K562 (cell line): Measurements from ENCODE around the gene SAP25. TPM values are rescaled to one million over a fixed set of nuclear protein-coding genes. Genes with fewer than 3 reads are reported as not detected.
A peak's percentile ranks its signal among the peaks of the same experiment; 100 is the strongest.

ENCODE experiments used
- ARID4B ChIP-seq: sonication (generic); formaldehyde crosslinking; IDR thresholded peaks from 2 replicates; pipeline ENCODE4 v1.8.0; 2022; ENCODE audit warnings: mild to moderate bottlenecking, missing genetic modification reagents
- ATF7 ChIP-seq: fragments of 450-650 bp; IDR thresholded peaks from 2 replicates; pipeline ENCODE4 v1.7.1; 2014; ENCODE audit warnings: mild to moderate bottlenecking, moderate library complexity
- BRD4 ChIP-seq: fragments of 200-600 bp; sonication (generic); IDR thresholded peaks from 2 replicates; pipeline ENCODE4 v1.6.1; 2017; ENCODE audit warnings: inconsistent platforms
- EGR1 ChIP-seq: fragments of 450-650 bp; conservative IDR thresholded peaks from 2 replicates; pipeline ENCODE4 v1.6.1; 2017; ENCODE audit warnings: mild to moderate bottlenecking
- FOSL1 ChIP-seq: fragments of 200-800 bp; sonication (Bioruptor generic); conservative IDR thresholded peaks from 2 replicates; pipeline ENCODE4 v1.6.1; 2016; ENCODE audit warnings: missing genetic modification characterization, missing compliant biosample characterization
- GABPB1 ChIP-seq: sonication (generic); formaldehyde crosslinking; IDR thresholded peaks from 2 replicates; pipeline ENCODE4 v1.8.0; 2022; ENCODE audit warnings: mild to moderate bottlenecking, missing genetic modification reagents
- LCOR ChIP-seq: sonication (generic); formaldehyde crosslinking; IDR thresholded peaks from 2 replicates; pipeline ENCODE4 v1.8.0; 2022; ENCODE audit warnings: mild to moderate bottlenecking, missing genetic modification reagents
- MAFF ChIP-seq: IDR thresholded peaks from 2 replicates; pipeline ENCODE4 v1.6.1; 2012; ENCODE audit warnings: low read length, improper control_type of control experiment
- MAZ ChIP-seq, 2 experiments: fragments of 450-650 bp in 1 of 2; sonication (generic) in 1 of 2; formaldehyde crosslinking; IDR thresholded peaks in 1 of 2; conservative IDR thresholded peaks in 1 of 2; 2 replicates each; pipeline versions ENCODE4 v1.4.0 to v1.5.0; 2020; ENCODE audit warnings: mild to moderate bottlenecking in 1 of 2, missing genetic modification reagents in 1 of 2
- NR3C1 ChIP-seq: sonication (generic); formaldehyde crosslinking; IDR thresholded peaks from 2 replicates; pipeline ENCODE4 v1.8.1; 2022; ENCODE audit warnings: missing genetic modification reagents
- SPI1 ChIP-seq: IDR thresholded peaks from 2 replicates; pipeline ENCODE4 v1.6.1; 2011; ENCODE audit warnings: low read depth, low read length, control low read depth, borderline replicate concordance
- TARDBP ChIP-seq: fragments of 450-650 bp; IDR thresholded peaks from 2 replicates; pipeline ENCODE4 v1.6.1; 2016
- TFAM ChIP-seq: fragments of 250-450 bp; sonication (Bioruptor Pico); conservative IDR thresholded peaks from 2 replicates; pipeline ENCODE4 v1.5.0; 2021; ENCODE audit warnings: mild to moderate bottlenecking, moderate library complexity
- TSHZ1 ChIP-seq: fragments of 250-450 bp; sonication (Bioruptor Pico); IDR thresholded peaks from 2 replicates; pipeline ENCODE4 v1.4.0; 2020; ENCODE audit warnings: mild to moderate bottlenecking, moderate library complexity
- XRCC3 ChIP-seq: fragments of 450-650 bp; IDR thresholded peaks from 2 replicates; pipeline ENCODE4 v1.6.1; 2017; ENCODE audit warnings: mild to moderate bottlenecking, moderate library complexity
- YBX1 ChIP-seq: fragments of 450-650 bp; IDR thresholded peaks from 2 replicates; pipeline ENCODE4 v1.7.1; 2016; ENCODE audit warnings: mild to moderate bottlenecking
- ZFP1 ChIP-seq: fragments of 450-650 bp; formaldehyde crosslinking; IDR thresholded peaks from 2 replicates; pipeline ENCODE4 v1.4.0; 2020; ENCODE audit warnings: mild to moderate bottlenecking, mixed read lengths
- ZNF23 ChIP-seq: fragments of 250-450 bp; sonication (Bioruptor Pico); IDR thresholded peaks from 2 replicates; pipeline ENCODE4 v1.4.0; 2020; ENCODE audit warnings: mild to moderate bottlenecking
- polyA plus RNA-seq, 8 experiments: library from polyadenylated mRNA; depleted of rRNA in 4 of 8; stranded (reverse) in 5 of 8; unstranded in 3 of 8; fragments of >200 nt; fragmentation: Nextera tagmentation in 2 of 8; fragmentation: Illumina TruSeq in 1 of 8; extraction: Ambion mirVana in 2 of 8; extraction: Trizol in 1 of 8; gene quantifications; 2 replicates each; pipeline versions ENCODE4 v1.2.1 to v1.2.3, GENCODE V29; 2011 to 2014; ENCODE audit warnings: inconsistent platforms in 1 of 8, missing spikeins in 1 of 8
- total RNA-seq, 7 experiments: library from RNA; depleted of rRNA in 6 of 7; stranded (reverse); fragments of >200 nt in 6 of 7; fragmentation: Illumina TruSeq in 2 of 7; extraction: Trizol in 2 of 7; gene quantifications; 2 replicates each; pipeline versions ENCODE4 v1.2.1 to v1.2.3, GENCODE V29; 2011 to 2021; ENCODE audit warnings: low replicate concordance in 1 of 7
- TF ChIP-seq, protein P1 (sequence below): fragments of 450-650 bp; IDR thresholded peaks from 2 replicates; pipeline ENCODE4 v1.6.1; 2016; ENCODE audit warnings: borderline replicate concordance

SAP25 gene
- total and polyA plus RNA-seq, 9 of the 15 experiments (the other 6 are each of a cell fraction or from before 2014, with no cell fraction given): 0.13 to 5.3 (median 0.78) TPM; not detected in 1

GRCh38 chr7:100604028-100604975, 30.6 kb upstream of the SAP25 start (continued):
- TF ChIP-seq GABPB1: peak; percentile 60
- TF ChIP-seq, protein P1, sequence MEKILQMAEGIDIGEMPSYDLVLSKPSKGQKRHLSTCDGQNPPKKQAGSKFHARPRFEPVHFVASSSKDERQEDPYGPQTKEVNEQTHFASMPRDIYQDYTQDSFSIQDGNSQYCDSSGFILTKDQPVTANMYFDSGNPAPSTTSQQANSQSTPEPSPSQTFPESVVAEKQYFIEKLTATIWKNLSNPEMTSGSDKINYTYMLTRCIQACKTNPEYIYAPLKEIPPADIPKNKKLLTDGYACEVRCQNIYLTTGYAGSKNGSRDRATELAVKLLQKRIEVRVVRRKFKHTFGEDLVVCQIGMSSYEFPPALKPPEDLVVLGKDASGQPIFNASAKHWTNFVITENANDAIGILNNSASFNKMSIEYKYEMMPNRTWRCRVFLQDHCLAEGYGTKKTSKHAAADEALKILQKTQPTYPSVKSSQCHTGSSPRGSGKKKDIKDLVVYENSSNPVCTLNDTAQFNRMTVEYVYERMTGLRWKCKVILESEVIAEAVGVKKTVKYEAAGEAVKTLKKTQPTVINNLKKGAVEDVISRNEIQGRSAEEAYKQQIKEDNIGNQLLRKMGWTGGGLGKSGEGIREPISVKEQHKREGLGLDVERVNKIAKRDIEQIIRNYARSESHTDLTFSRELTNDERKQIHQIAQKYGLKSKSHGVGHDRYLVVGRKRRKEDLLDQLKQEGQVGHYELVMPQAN: peak; percentile 64
- TF ChIP-seq MAFF: no peak
- no peak for TF ChIP-seq BRD4
- TF ChIP-seq EGR1: 0 out of 2 replicates have a peak, but pooled peaks have one; percentile 13
- TF ChIP-seq ARID4B (CRISPR knock-in tag): no peak
- TF ChIP-seq TARDBP: peak; percentile 99
- TF ChIP-seq FOSL1: 0 out of 2 replicates have a peak, but pooled peaks have one; percentile 47
- TF ChIP-seq SPI1: peak; percentile 73; the same call in 1 of the 2 replicates
- TF ChIP-seq XRCC3: no peak
- peak; percentile 81 for TF ChIP-seq ATF7
- TF ChIP-seq NR3C1 (CRISPR knock-in tag): no peak
- peak; percentile 94 to 95 for TF ChIP-seq MAZ (CRISPR knock-in tag; conservative IDR thresholded peaks at IDR 0.05 in 1 of 2, IDR thresholded peaks at IDR 0.05 in 1 of 2)
- no peak for TF ChIP-seq ZFP1 (CRISPR knock-in tag)
- no peak for TF ChIP-seq YBX1
- no peak for TF ChIP-seq TSHZ1 (CRISPR knock-in tag)
- TF ChIP-seq ZNF23 (CRISPR knock-in tag): no peak
- TF ChIP-seq LCOR (CRISPR knock-in tag): peak; percentile 63; the same call in 1 of the 2 replicates
- TF ChIP-seq TFAM: no peak
